Measurements from ENCODE around the gene SYNDIG1.

DNA sequence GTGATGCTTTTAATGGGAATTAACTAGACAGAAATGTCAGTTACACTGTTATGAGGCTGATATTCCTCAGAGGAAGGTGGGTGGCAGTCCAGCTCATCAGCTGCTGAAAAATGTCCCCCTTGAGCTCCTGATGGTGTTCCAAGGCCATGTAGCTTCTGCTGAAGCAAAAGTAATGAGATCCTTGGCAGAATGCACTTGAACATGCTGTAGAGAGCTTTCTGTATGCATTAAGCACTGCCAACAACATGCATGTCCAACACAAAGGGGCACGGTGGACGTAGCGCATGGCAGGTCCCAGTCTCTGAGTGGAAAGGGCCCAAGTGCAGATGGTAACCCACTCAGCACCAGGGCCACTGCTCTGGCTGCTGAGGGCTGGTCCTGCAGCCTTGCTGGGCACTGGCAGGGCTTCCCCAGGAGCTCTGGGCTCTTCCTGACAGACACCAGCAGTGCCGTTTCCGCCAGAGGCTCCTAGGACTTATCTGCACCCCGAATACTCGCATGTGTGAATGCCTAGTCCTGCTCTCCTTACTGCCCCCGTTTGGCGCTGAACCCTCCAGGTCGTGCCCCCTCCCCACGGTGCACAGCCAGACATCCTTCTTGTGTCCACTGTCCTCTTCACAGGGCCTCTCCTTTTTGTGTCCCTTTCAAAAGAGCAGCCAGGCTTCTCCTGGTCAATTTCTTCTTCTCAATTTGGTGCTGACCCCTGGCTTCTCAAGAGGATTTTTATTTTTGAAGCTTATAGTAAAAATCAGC is 18.6 kb upstream of the SYNDIG1 start:
- TF ChIP-seq, protein P1, sequence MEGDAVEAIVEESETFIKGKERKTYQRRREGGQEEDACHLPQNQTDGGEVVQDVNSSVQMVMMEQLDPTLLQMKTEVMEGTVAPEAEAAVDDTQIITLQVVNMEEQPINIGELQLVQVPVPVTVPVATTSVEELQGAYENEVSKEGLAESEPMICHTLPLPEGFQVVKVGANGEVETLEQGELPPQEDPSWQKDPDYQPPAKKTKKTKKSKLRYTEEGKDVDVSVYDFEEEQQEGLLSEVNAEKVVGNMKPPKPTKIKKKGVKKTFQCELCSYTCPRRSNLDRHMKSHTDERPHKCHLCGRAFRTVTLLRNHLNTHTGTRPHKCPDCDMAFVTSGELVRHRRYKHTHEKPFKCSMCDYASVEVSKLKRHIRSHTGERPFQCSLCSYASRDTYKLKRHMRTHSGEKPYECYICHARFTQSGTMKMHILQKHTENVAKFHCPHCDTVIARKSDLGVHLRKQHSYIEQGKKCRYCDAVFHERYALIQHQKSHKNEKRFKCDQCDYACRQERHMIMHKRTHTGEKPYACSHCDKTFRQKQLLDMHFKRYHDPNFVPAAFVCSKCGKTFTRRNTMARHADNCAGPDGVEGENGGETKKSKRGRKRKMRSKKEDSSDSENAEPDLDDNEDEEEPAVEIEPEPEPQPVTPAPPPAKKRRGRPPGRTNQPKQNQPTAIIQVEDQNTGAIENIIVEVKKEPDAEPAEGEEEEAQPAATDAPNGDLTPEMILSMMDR (IDR thresholded peaks at IDR 0.05): no peak
- no peak for TF ChIP-seq POLR2A (IDR thresholded peaks at IDR 0.05)

Data from body of pancreas (tissue), 4 donors.